ENCODE measurements around the gene TSC22D2. TPM values are rescaled to one million over a fixed set of nuclear protein-coding genes. Genes with fewer than 3 reads are reported as not detected.

The TSC22D2 gene
- total and polyA plus RNA-seq, 10 of the 15 experiments (the other 5 are each of a cell fraction or from before 2014, with no cell fraction given) = 7.4 to 19.4 (median 10.9) TPM

DNA sequence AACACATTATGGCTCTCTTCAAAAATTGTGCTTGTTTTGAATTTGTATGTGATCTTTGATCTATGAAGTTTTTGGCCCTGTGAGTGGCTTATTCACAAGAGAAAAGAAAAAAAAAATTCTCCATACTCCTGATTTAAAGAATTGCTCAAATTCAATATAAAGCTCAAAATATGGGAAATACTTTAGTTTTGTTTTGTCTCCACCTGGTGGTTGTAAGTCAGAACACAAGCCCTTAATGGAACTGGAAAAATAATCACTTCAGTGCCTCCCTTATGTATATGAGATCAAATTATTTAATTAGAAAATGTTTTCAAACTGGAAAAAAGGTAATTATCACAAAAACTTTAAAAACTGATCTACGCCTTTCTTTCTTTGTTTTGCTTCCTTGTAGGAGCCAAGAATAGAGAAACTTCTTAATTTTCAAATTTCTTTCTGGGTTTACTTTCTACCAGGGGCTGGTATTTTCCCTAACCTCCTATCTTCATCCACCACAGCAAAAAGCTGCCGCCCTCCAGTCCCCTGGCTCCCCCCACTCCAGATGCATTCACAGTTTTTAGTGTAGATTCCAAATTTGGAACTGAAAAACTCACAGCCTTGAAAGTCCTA lies 87.6 kb downstream of the TSC22D2 start:
- CTCF ChIA-PET = interaction anchor here (0.6 to 4.5 kb wide), 57 partner anchors 9 to 560 kb away, joined by 3 to 71 read pairs (median 4); partner anchors contain the start of gene TSC22D2
- Histone ChIP-seq H4K20me1 (ENCODE audit: control insufficient read depth, insufficient read depth) (no peaks in the 10 kb centered on the region), H3K9me3 (replicated peaks; ENCODE audit: control insufficient read depth, insufficient read depth, low read length) (peaks cover 1% of the 10 kb centered on the region; the same call in 1 of the 3 replicates), H3K27ac (ENCODE audit: control insufficient read depth, insufficient read depth) (no peak overlapping the region), H2AFZ (ENCODE audit: control insufficient read depth, low read depth, low read length) (no peak overlapping the region), H3K27me3 (replicated peaks in 1 of 2; ENCODE audit: control insufficient read depth in 2 of 2, insufficient read depth in 2 of 2, low read length in 1 of 2) (no peaks in the 10 kb centered on the region), H3K9ac (ENCODE audit: control insufficient read depth, insufficient read depth, low read length) (no peak overlapping the region), H3K36me3 (ENCODE audit: control insufficient read depth in 2 of 2, insufficient read depth in 2 of 2, low read length in 1 of 2) (no peaks in the 10 kb centered on the region), H3K79me2 (ENCODE audit: control insufficient read depth, insufficient read depth, low read length) (no peaks in the 10 kb centered on the region), H3K4me2 (ENCODE audit: control insufficient read depth, insufficient read depth) (no peak overlapping the region), H3K4me1 (ENCODE audit: control insufficient read depth, insufficient read depth, low read length) (no peaks in the 10 kb centered on the region), H3K4me3 (no peak overlapping the region)
- BruUV-seq (replicated peaks) = no TSS peak
- POLR2A ChIA-PET = no interaction called here
- RAD21 ChIA-PET (ENCODE audit: unreplicated experiment) = interaction anchor here (0.6 to 4.4 kb wide), 29 partner anchors 9 to 616 kb away, joined by 3 to 31 read pairs (median 5); partner anchors contain the start of gene TSC22D2
- DNase-seq (ENCODE audit: low read depth, low spot score) (no peak), FAIRE-seq (no peak), ATAC-seq (peak; percentile 78)
- SMC1A ChIA-PET (ENCODE audit: uncharacterized antibody, unreplicated experiment) = interaction anchor here (0.6 to 4.4 kb wide), 38 partner anchors 9 to 529 kb away, joined by 3 to 37 read pairs (median 5); partner anchors contain the start of gene TSC22D2
- intact Hi-C loops (cut with micrococcal nuclease; ENCODE audit: unreplicated experiment) (loop anchor here (1.0 to 10.0 kb wide), 6 partner anchors 83 to 558 kb away; no protein-coding TSS in a partner anchor), in situ Hi-C loops (cut with MboI) (loop anchor here (5.0 kb wide), 2 partner anchors 203 to 268 kb away; no protein-coding TSS in a partner anchor)
- 0% methylated on average over 2 of the region's 2 CpGs for WGBS (ENCODE audit: insufficient coverage, insufficient replicate concordance, low lambda C conversion rate, missing lambda C conversion rate)
- peak; percentile 91 for TF ChIP-seq RAD21 (IDR thresholded peaks at IDR 0.05; ENCODE audit: insufficient read depth, low read depth, low read length)
- TF ChIP-seq, protein P1, sequence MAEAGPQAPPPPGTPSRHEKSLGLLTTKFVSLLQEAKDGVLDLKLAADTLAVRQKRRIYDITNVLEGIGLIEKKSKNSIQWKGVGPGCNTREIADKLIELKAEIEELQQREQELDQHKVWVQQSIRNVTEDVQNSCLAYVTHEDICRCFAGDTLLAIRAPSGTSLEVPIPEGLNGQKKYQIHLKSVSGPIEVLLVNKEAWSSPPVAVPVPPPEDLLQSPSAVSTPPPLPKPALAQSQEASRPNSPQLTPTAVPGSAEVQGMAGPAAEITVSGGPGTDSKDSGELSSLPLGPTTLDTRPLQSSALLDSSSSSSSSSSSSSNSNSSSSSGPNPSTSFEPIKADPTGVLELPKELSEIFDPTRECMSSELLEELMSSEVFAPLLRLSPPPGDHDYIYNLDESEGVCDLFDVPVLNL (IDR thresholded peaks at IDR 0.05; ENCODE audit: low read depth, low read length) = no peak
- peak; percentile 91 for TF ChIP-seq SMC3 (IDR thresholded peaks at IDR 0.05; ENCODE audit: borderline replicate concordance, low read length)
- TF ChIP-seq ZNF24 (IDR thresholded peaks at IDR 0.05) = no peak
- no peak for TF ChIP-seq RB1 (IDR thresholded peaks at IDR 0.05; ENCODE audit: borderline replicate concordance)
- TF ChIP-seq MEF2A (IDR thresholded peaks at IDR 0.05; ENCODE audit: insufficient read depth, low read depth, low read length) = 0 out of 2 replicates have a peak, but pooled peaks have one; percentile 15
- TF ChIP-seq SMARCA5 (IDR thresholded peaks at IDR 0.05) = no peak
- no peak for TF ChIP-seq SUPT20H (IDR thresholded peaks at IDR 0.05; ENCODE audit: borderline replicate concordance, control insufficient read depth, low read depth, low read length)
- TF ChIP-seq ASH2L (IDR thresholded peaks at IDR 0.05; ENCODE audit: borderline replicate concordance, low read depth) = no peak
- no peak for TF ChIP-seq MEF2B (IDR thresholded peaks at IDR 0.05; ENCODE audit: partially characterized antibody, poor library complexity, severe bottlenecking)
- TF ChIP-seq, protein P2, sequence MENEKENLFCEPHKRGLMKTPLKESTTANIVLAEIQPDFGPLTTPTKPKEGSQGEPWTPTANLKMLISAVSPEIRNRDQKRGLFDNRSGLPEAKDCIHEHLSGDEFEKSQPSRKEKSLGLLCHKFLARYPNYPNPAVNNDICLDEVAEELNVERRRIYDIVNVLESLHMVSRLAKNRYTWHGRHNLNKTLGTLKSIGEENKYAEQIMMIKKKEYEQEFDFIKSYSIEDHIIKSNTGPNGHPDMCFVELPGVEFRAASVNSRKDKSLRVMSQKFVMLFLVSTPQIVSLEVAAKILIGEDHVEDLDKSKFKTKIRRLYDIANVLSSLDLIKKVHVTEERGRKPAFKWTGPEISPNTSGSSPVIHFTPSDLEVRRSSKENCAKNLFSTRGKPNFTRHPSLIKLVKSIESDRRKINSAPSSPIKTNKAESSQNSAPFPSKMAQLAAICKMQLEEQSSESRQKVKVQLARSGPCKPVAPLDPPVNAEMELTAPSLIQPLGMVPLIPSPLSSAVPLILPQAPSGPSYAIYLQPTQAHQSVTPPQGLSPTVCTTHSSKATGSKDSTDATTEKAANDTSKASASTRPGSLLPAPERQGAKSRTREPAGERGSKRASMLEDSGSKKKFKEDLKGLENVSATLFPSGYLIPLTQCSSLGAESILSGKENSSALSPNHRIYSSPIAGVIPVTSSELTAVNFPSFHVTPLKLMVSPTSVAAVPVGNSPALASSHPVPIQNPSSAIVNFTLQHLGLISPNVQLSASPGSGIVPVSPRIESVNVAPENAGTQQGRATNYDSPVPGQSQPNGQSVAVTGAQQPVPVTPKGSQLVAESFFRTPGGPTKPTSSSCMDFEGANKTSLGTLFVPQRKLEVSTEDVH (IDR thresholded peaks at IDR 0.05; ENCODE audit: low read depth, partially characterized antibody) = no peak
- no peak for TF ChIP-seq SREBF1 (IDR thresholded peaks at IDR 0.05; ENCODE audit: low read length)
- TF ChIP-seq KDM1A (IDR thresholded peaks at IDR 0.05; ENCODE audit: borderline replicate concordance) = no peak
- no peak for TF ChIP-seq EP300 (IDR thresholded peaks at IDR 0.05; ENCODE audit: borderline replicate concordance in 1 of 2, control insufficient read depth in 1 of 2, low read depth in 2 of 2, low read length in 2 of 2)
- TF ChIP-seq, protein P3, sequence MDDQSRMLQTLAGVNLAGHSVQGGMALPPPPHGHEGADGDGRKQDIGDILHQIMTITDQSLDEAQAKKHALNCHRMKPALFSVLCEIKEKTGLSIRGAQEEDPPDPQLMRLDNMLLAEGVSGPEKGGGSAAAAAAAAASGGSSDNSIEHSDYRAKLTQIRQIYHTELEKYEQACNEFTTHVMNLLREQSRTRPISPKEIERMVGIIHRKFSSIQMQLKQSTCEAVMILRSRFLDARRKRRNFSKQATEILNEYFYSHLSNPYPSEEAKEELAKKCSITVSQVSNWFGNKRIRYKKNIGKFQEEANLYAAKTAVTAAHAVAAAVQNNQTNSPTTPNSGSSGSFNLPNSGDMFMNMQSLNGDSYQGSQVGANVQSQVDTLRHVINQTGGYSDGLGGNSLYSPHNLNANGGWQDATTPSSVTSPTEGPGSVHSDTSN (IDR thresholded peaks at IDR 0.05; ENCODE audit: insufficient replicate concordance, low read depth, low read length) = no peak
- TF ChIP-seq CHD1 (IDR thresholded peaks at IDR 0.05; ENCODE audit: low read depth, low read length) = no peak
- TF ChIP-seq, protein P4, sequence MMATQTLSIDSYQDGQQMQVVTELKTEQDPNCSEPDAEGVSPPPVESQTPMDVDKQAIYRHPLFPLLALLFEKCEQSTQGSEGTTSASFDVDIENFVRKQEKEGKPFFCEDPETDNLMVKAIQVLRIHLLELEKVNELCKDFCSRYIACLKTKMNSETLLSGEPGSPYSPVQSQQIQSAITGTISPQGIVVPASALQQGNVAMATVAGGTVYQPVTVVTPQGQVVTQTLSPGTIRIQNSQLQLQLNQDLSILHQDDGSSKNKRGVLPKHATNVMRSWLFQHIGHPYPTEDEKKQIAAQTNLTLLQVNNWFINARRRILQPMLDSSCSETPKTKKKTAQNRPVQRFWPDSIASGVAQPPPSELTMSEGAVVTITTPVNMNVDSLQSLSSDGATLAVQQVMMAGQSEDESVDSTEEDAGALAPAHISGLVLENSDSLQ (IDR thresholded peaks at IDR 0.05) = no peak

All from GM12878 (cell line).